GM06990 (cell line): ENCODE data around the gene FNDC10.

Experiments used
- DNase-seq: peaks from one replicate; pipeline ENCODE4 v3.0.0-alpha.2; 2011; ENCODE audit not compliant: insufficient read length; ENCODE audit errors: extremely low read depth
- H3K27me3 ChIP-seq: replicated peaks from 2 replicates; pipeline ENCODE4 v1.6.0; 2011; ENCODE audit warnings: low read length; ENCODE audit not compliant: control insufficient read depth, insufficient read depth
- H3K36me3 ChIP-seq: 2 replicates; pipeline ENCODE4 v1.5.1; 2011; ENCODE audit warnings: low read length; ENCODE audit not compliant: control insufficient read depth, insufficient read depth
- H3K4me3 ChIP-seq: replicated peaks from 2 replicates; pipeline ENCODE4 v1.5.1; 2011; ENCODE audit warnings: low read depth, mild to moderate bottlenecking, control low read depth, low read length
- TF ChIP-seq, protein P1 (sequence below): IDR thresholded peaks from 2 replicates; pipeline ENCODE4 v1.5.1; 2011; ENCODE audit warnings: low read length, control low read depth, mild to moderate bottlenecking, inconsistent platforms; ENCODE audit not compliant: insufficient read depth, poor library complexity, severe bottlenecking

Gene FNDC10

DNA sequence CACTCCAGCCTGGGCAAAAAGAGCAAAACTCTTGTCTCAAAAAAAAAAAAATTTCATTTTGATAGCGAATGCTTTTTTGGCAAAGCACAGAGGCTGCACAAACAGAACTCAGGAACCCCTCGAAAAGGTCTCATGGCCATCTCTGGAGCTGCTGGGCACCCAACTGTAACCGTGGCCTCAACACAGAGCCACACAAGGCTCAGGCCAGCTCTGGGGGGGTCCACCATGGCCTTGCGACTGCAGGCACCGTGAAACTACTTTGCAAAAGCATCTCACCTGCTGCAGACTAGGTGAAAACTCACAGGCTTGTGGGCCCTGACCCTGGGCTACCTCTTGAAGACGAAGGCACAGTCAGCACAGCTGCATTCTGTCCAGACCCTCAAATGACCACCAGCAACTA is 43.4 kb downstream of the FNDC10 start:
- peaks cover 3% of the 10 kb centered on the region for H3K36me3 ChIP-seq
- H3K4me3 ChIP-seq: no peak overlapping the region
- no peaks in the 10 kb centered on the region for H3K27me3 ChIP-seq
- TF ChIP-seq, protein P1, sequence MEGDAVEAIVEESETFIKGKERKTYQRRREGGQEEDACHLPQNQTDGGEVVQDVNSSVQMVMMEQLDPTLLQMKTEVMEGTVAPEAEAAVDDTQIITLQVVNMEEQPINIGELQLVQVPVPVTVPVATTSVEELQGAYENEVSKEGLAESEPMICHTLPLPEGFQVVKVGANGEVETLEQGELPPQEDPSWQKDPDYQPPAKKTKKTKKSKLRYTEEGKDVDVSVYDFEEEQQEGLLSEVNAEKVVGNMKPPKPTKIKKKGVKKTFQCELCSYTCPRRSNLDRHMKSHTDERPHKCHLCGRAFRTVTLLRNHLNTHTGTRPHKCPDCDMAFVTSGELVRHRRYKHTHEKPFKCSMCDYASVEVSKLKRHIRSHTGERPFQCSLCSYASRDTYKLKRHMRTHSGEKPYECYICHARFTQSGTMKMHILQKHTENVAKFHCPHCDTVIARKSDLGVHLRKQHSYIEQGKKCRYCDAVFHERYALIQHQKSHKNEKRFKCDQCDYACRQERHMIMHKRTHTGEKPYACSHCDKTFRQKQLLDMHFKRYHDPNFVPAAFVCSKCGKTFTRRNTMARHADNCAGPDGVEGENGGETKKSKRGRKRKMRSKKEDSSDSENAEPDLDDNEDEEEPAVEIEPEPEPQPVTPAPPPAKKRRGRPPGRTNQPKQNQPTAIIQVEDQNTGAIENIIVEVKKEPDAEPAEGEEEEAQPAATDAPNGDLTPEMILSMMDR: no peak
- DNase-seq: no peak

- Histone ChIP-seq H3K36me3 (peaks cover 2% of the 10 kb centered on the region), H3K27me3 (no peaks in the 10 kb centered on the region), H3K4me3 (no peak overlapping the region)
- DNase-seq: no peak
- TF ChIP-seq, protein P1: no peak
These were observed 44.7 kb downstream of the FNDC10 start for GRCh38 chr1:1554926-1555915.

DNA sequence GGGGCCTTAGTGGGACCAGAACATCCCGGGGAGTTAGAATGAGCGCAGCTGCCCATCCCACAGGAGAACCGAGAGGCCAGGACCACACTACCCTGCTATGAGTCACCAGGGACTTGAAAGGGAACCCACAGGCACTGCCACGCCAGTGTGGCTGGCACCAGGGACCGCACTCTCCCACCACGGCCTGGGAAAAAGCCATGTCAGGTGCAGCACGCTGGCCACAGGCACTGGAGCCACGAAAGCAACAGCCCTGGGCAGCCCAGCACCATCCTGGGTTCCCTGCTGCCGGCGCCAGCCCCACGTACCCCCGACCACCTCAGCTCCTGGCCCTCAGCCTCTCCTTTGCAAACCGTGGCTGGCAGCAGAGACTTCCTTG is 45.4 kb downstream of the FNDC10 start:
- TF ChIP-seq, protein P1: no peak
- no peaks in the 10 kb centered on the region for H3K27me3 ChIP-seq
- no peak for DNase-seq
- no peak overlapping the region for H3K4me3 ChIP-seq
- H3K36me3 ChIP-seq: peaks cover 2% of the 10 kb centered on the region

GRCh38 chr1:1553821-1554494 is 46.0 kb downstream of the FNDC10 start:
- H3K36me3 ChIP-seq: peaks cover 2% of the 10 kb centered on the region
- TF ChIP-seq, protein P1: no peak
- no peaks in the 10 kb centered on the region for H3K27me3 ChIP-seq
- no peak overlapping the region for H3K4me3 ChIP-seq
- no peak for DNase-seq

GRCh38 chr1:1552263-1552639 is 47.7 kb downstream of the FNDC10 start:
- no peaks in the 10 kb centered on the region for H3K27me3 ChIP-seq
- DNase-seq: no peak
- peaks cover 5% of the 10 kb centered on the region for H3K36me3 ChIP-seq
- TF ChIP-seq, protein P1: no peak
- H3K4me3 ChIP-seq: no peak overlapping the region
